ENCODE results near the gene FBH1. TPM values are rescaled to one million over a fixed set of nuclear protein-coding genes. Genes with fewer than 3 reads are reported as not detected.

FBH1 gene
- total RNA-seq, 1 experiment from 2014 or later: 50.5 TPM

- in situ Hi-C loops (cut with HindIII; ENCODE audit: low pct_unique_long_range_greater_than_20kb, low sequenced_read_pairs): no loop called here
- H3K36me3 ChIP-seq (ENCODE audit: control insufficient read depth, insufficient read depth, low read length): peaks cover 6% of the 10 kb centered on the region
- ATAC-seq (no peak), DNase-seq (ENCODE audit: low read depth, low spot score) (no peak)
- no peak overlapping the region for H3K4me3 ChIP-seq (ENCODE audit: low read depth in 2 of 2, low read length in 2 of 2)
- TF ChIP-seq TCF7L2 (IDR thresholded peaks at IDR 0.05; ENCODE audit: low read depth, low read length) (no peak), POLR2AphosphoS5 (IDR thresholded peaks at IDR 0.05; ENCODE audit: low read depth, low read length) (no peak), REST (IDR thresholded peaks at IDR 0.05; ENCODE audit: insufficient read depth in 1 of 2, low read depth in 2 of 2, low read length in 1 of 2) (no peak), SIN3A (IDR thresholded peaks at IDR 0.05; ENCODE audit: borderline replicate concordance, insufficient read depth, low read depth, low read length) (no peak), CTCF (IDR thresholded peaks at IDR 0.05) (no peak)
- H3K9me3 ChIP-seq (ENCODE audit: control insufficient read depth, insufficient read depth, low read depth, low read length): no peaks in the 10 kb centered on the region
- no peaks in the 10 kb centered on the region for H3K4me1 ChIP-seq (ENCODE audit: control insufficient read depth, insufficient read depth, low read length)
- H3K27ac ChIP-seq (ENCODE audit: low read length): no peak overlapping the region
- intact Hi-C loops (cut with micrococcal nuclease; ENCODE audit: unreplicated experiment): no loop called here
- H3K27me3 ChIP-seq (ENCODE audit: control insufficient read depth, insufficient read depth, low read length): no peaks in the 10 kb centered on the region
- CTCF ChIA-PET: no interaction called here
- POLR2A ChIA-PET: no interaction called here
- BruUV-seq (replicated peaks): no TSS peak
Observed at GRCh38 chr10:5919568-5919967, 29.5 kb downstream of the FBH1 start.

- Histone ChIP-seq H3K9me3 (ENCODE audit: control insufficient read depth, insufficient read depth, low read depth, low read length) (no peaks in the 10 kb centered on the region), H3K4me1 (ENCODE audit: control insufficient read depth, insufficient read depth, low read length) (no peaks in the 10 kb centered on the region), H3K27ac (ENCODE audit: low read length) (no peak overlapping the region), H3K27me3 (ENCODE audit: control insufficient read depth, insufficient read depth, low read length) (no peaks in the 10 kb centered on the region), H3K36me3 (ENCODE audit: control insufficient read depth, insufficient read depth, low read length) (peaks cover 6% of the 10 kb centered on the region), H3K4me3 (ENCODE audit: low read depth in 2 of 2, low read length in 2 of 2) (no peak overlapping the region)
- POLR2A ChIA-PET: no interaction called here
- CTCF ChIA-PET: no interaction called here
- intact Hi-C loops (cut with micrococcal nuclease; ENCODE audit: unreplicated experiment) (no loop called here), in situ Hi-C loops (cut with HindIII; ENCODE audit: low pct_unique_long_range_greater_than_20kb, low sequenced_read_pairs) (no loop called here)
- BruUV-seq (replicated peaks): no TSS peak
- DNase-seq (ENCODE audit: low read depth, low spot score) (no peak), ATAC-seq (no peak)
- TF ChIP-seq SIN3A (IDR thresholded peaks at IDR 0.05; ENCODE audit: borderline replicate concordance, insufficient read depth, low read depth, low read length) (no peak), REST (IDR thresholded peaks at IDR 0.05; ENCODE audit: insufficient read depth in 1 of 2, low read depth in 2 of 2, low read length in 1 of 2) (no peak), TCF7L2 (IDR thresholded peaks at IDR 0.05; ENCODE audit: low read depth, low read length) (no peak), POLR2AphosphoS5 (IDR thresholded peaks at IDR 0.05; ENCODE audit: low read depth, low read length) (no peak), CTCF (IDR thresholded peaks at IDR 0.05) (no peak)
Observed at GRCh38 chr10:5921746-5922145, 31.7 kb downstream of the FBH1 start.
